Measurements from ENCODE around the gene CPM. TPM values are rescaled to one million over a fixed set of nuclear protein-coding genes. Genes with fewer than 3 reads are reported as not detected.

CPM gene
- total RNA-seq, 2 experiments from 2014 or later = 5.8 to 8.0 TPM

GRCh38 chr12:68884251-68884650, 48.7 kb downstream of the CPM start:
- Mint-ChIP-seq H3K4me1 (peaks cover 5% of the 10 kb centered on the region), H3K27me3 (peaks cover 3% of the 10 kb centered on the region), H3K36me3 (peaks cover 1% of the 10 kb centered on the region), H3K4me3 (no peak overlapping the region), H3K27ac (no peak overlapping the region), H3K9me3 (no peaks in the 10 kb centered on the region)
- no peak for DNase-seq

GRCh38 chr12:68883151-68883550, 49.8 kb downstream of the CPM start:
- Mint-ChIP-seq H3K4me3 (no peak overlapping the region), H3K27me3 (peaks cover 3% of the 10 kb centered on the region), H3K36me3 (peaks cover 1% of the 10 kb centered on the region), H3K4me1 (peaks cover 1% of the 10 kb centered on the region), H3K9me3 (peaks cover 5% of the 10 kb centered on the region), H3K27ac (no peak overlapping the region)
- no peak for DNase-seq

DNA sequence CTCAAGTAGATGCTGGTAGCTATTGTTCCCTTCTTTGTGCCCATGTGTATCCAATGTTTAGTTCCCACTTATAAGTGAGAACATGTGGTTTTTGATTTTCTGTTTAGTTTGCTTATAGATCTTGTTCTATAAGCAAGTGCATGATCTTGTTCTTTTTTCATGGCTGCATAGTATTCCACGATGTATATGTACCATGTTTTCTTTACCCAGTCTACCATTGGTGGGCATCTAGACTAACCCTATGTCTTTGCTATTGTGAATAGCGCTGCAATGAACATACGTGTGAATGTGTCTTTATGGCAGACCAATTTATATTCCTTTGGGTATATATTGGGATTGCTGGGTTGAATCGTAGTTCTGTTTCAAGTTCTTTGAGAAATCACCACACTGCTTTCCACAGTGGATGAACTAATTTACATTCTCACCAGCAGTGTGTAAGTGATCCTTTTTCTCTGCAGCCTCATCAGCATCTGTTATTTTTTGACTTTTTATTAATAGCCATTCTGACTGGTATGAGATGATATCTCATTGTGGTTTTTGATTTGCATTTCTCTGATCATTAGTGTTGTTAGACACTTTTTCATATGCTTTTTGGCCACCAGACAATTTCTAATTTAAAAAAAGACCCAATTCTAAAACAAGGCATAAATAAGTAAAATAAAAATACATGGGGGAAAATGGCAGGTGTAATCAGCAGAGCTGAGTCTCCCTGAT, 50.6 kb downstream of the CPM start:
- Mint-ChIP-seq H3K27ac (no peak overlapping the region), H3K36me3 (peaks cover 1% of the 10 kb centered on the region), H3K4me1 (no peaks in the 10 kb centered on the region), H3K27me3 (peaks cover 3% of the 10 kb centered on the region), H3K4me3 (no peak overlapping the region), H3K9me3 (peaks cover 5% of the 10 kb centered on the region)
- DNase-seq = no peak

DNA sequence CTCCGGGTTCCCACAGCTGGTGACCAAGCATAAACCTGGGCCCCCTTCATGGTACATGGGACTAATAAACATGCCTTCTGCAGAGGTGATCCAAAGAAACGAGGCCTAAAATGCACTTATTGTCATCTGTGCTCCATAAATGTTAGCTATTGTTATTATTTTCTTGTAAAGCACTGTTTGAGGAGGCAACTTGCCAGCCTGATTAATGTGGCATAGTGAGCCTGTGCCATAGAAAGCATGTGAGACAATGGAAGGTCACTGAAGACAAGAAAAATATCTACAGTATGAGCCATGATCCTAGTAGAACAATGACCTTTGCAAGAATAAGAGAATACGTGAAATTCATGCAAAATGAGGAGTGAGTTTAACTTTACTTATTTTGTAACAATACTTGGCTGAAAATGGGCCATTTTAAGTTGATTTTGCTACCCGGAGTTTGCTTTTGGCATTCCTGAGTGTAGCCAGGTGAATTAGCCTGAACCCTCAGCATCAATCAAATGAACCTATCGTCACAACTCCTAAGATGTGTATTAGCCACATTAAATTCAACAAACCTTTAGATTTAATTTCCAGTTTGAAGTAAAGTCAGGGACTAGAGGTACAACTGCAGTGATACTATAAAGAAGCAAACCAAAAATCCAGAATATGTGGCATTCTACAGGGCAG, 52.2 kb downstream of the CPM start:
- Mint-ChIP-seq H3K36me3 (peaks cover 1% of the 10 kb centered on the region), H3K27me3 (peaks cover 3% of the 10 kb centered on the region)

GRCh38 chr12:68878846-68879245, 54.1 kb downstream of the CPM start:
- H3K27me3 Mint-ChIP-seq = no peaks in the 10 kb centered on the region
- H3K27ac Mint-ChIP-seq = no peak overlapping the region
- H3K9me3 Mint-ChIP-seq = peaks cover 5% of the 10 kb centered on the region
- H3K4me1 Mint-ChIP-seq = no peaks in the 10 kb centered on the region
- H3K4me3 Mint-ChIP-seq = no peak overlapping the region
- H3K36me3 Mint-ChIP-seq = peaks cover 1% of the 10 kb centered on the region
- no peak for DNase-seq

More for the DNA sequence above, 52.2 kb downstream of the CPM start:
- no peaks in the 10 kb centered on the region for H3K4me1 Mint-ChIP-seq
- no peak for DNase-seq
- peaks cover 5% of the 10 kb centered on the region for H3K9me3 Mint-ChIP-seq
- no peak overlapping the region for H3K4me3 Mint-ChIP-seq
- no peak overlapping the region for H3K27ac Mint-ChIP-seq

GRCh38 chr12:68878283-68878682, 54.7 kb downstream of the CPM start:
- no peak overlapping the region for H3K27ac Mint-ChIP-seq
- DNase-seq = no peak
- H3K9me3 Mint-ChIP-seq = peaks cover 5% of the 10 kb centered on the region
- no peaks in the 10 kb centered on the region for H3K27me3 Mint-ChIP-seq
- no peak overlapping the region for H3K4me3 Mint-ChIP-seq
- H3K36me3 Mint-ChIP-seq = peaks cover 1% of the 10 kb centered on the region
- H3K4me1 Mint-ChIP-seq = no peaks in the 10 kb centered on the region

DNA sequence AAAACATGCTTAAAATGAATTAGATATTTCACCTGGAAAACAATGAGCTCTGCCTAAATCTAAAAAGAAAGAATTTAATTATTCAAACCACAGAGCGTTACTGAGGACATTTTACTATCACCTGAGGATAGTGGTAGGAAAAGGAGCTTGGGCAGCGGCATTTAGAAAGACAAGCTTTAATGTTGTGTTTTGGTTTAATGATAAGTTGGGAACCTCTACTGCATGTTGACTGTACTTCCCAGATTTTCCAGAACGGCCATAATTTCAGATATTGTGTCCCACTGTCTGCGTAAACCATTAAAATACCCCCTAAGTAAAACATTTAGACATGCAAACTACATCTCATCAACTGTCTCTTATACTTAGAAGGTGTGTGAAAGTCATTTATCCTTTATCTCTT, 55.4 kb downstream of the CPM start:
- Mint-ChIP-seq H3K9me3 (peaks cover 5% of the 10 kb centered on the region), H3K36me3 (peaks cover under 1% of the 10 kb centered on the region), H3K4me3 (no peak overlapping the region), H3K27me3 (no peaks in the 10 kb centered on the region), H3K4me1 (no peaks in the 10 kb centered on the region), H3K27ac (no peak overlapping the region)
- no peak for DNase-seq

DNA sequence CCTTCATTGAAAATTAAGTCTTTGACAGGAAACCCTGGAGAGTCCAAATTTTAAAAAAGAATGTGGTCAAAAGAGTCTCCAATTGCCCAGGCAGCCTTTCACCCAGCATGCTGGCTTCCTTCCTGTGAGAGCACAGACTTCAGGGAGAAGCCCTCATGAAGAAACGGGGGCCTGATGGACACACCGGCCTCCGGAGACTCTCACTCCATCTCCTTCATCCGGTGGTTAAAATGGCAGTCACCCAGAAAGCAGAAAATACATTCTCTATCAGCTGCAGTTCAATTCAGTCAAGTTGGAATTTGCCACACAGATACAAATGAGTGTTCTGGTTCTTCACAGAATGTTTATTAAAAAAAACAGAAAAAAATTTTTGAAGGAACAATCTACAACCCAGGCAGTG, 56.5 kb downstream of the CPM start:
- no peaks in the 10 kb centered on the region for H3K36me3 Mint-ChIP-seq

GRCh38 chr12:68873316-68873715, 59.7 kb downstream of the CPM start:
- no peak overlapping the region for H3K4me3 Mint-ChIP-seq
- peaks cover 3% of the 10 kb centered on the region for H3K27me3 Mint-ChIP-seq
- H3K4me1 Mint-ChIP-seq = no peaks in the 10 kb centered on the region
- H3K27ac Mint-ChIP-seq = no peak overlapping the region
- no peak for DNase-seq
- no peaks in the 10 kb centered on the region for H3K36me3 Mint-ChIP-seq
- peaks cover under 1% of the 10 kb centered on the region for H3K9me3 Mint-ChIP-seq

More for the DNA sequence above, 56.5 kb downstream of the CPM start:
- Mint-ChIP-seq H3K27ac (no peak overlapping the region), H3K4me1 (no peaks in the 10 kb centered on the region), H3K4me3 (no peak overlapping the region), H3K9me3 (peaks cover 5% of the 10 kb centered on the region), H3K27me3 (peaks cover 3% of the 10 kb centered on the region)
- DNase-seq = no peak

DNA sequence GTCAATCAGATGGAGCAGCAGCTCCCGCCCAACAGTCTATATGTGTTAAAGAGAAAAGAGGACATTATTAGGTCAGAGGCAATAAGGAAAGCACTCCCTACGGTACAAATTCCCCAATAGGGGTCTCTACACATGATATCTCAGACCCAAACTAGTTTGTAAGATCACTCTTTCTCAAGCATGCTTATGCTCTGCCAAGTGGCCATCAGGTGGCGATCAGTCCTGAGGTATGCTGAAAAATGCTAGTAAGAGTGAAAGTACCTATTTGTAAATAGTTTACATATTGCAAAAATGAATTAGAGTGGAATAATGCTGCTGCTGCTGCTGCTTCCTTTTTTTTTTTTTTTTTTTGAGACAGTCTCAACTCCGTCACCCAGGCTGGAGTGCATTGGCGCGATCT, 61.0 kb downstream of the CPM start:
- Mint-ChIP-seq H3K36me3 (no peaks in the 10 kb centered on the region), H3K27ac (no peak overlapping the region), H3K4me1 (no peaks in the 10 kb centered on the region), H3K9me3 (no peaks in the 10 kb centered on the region), H3K27me3 (peaks cover 3% of the 10 kb centered on the region), H3K4me3 (no peak overlapping the region)
- DNase-seq = no peak

DNA sequence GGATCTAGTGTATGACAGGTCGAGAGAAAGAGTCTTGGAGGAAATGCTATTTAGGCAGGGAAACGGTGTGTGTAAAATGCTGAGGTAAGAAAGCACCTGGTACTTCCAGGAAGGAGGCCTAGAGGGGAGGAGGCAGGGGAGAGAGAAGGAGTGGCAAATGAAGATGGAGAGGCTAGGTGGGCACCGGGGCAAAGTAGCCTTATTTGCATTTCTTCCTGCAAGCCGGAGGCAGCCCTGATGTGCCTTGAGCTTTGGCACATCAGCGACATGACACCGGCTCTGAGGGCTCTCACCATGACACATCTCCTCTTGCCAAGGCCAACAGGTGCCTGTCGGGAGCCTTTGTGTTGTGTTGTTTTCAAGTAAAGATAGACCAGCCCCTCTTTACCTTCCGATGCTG, 61.6 kb downstream of the CPM start:
- no peaks in the 10 kb centered on the region for H3K4me1 Mint-ChIP-seq
- no peak for DNase-seq
- H3K4me3 Mint-ChIP-seq = no peak overlapping the region
- no peaks in the 10 kb centered on the region for H3K9me3 Mint-ChIP-seq
- no peaks in the 10 kb centered on the region for H3K36me3 Mint-ChIP-seq
- H3K27ac Mint-ChIP-seq = no peak overlapping the region
- peaks cover 3% of the 10 kb centered on the region for H3K27me3 Mint-ChIP-seq

GRCh38 chr12:68870443-68870842, 62.5 kb downstream of the CPM start:
- Mint-ChIP-seq H3K27me3 (peaks cover 3% of the 10 kb centered on the region), H3K9me3 (no peaks in the 10 kb centered on the region), H3K4me3 (no peak overlapping the region), H3K4me1 (no peaks in the 10 kb centered on the region), H3K27ac (no peak overlapping the region), H3K36me3 (no peaks in the 10 kb centered on the region)
- DNase-seq = no peak

DNA sequence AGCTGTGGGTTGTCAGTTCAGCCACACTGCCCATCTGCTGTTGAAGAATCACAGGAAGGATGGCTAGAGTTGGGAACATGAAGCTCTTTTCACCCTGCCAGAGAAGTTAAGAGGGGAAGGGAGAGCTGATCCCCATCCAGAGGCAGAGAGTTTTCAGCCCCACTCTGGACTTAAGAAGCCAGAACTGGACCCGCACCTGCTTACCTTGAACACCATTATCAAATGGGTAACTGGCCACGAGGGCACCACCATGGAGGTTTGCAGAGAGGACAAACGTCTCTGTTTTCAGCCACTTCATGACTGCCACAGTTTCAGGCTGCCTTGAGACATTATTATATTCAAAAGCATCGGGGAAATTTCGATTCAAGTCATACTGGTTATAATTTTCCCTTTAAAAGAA, 63.0 kb downstream of the CPM start:
- no peaks in the 10 kb centered on the region for H3K4me1 Mint-ChIP-seq
- no peaks in the 10 kb centered on the region for H3K36me3 Mint-ChIP-seq
- no peak overlapping the region for H3K4me3 Mint-ChIP-seq
- H3K27me3 Mint-ChIP-seq = peaks cover 3% of the 10 kb centered on the region
- no peak for DNase-seq
- no peak overlapping the region for H3K27ac Mint-ChIP-seq
- no peaks in the 10 kb centered on the region for H3K9me3 Mint-ChIP-seq

- Mint-ChIP-seq H3K4me1 (no peaks in the 10 kb centered on the region), H3K27ac (no peak overlapping the region), H3K9me3 (no peaks in the 10 kb centered on the region), H3K4me3 (no peak overlapping the region), H3K36me3 (no peaks in the 10 kb centered on the region), H3K27me3 (peaks cover 3% of the 10 kb centered on the region)
- no peak for DNase-seq
Measured at GRCh38 chr12:68868043-68868790, 64.8 kb downstream of the CPM start.

GRCh38 chr12:68867606-68868005, 65.4 kb downstream of the CPM start:
- no peaks in the 10 kb centered on the region for H3K36me3 Mint-ChIP-seq
- no peak overlapping the region for H3K27ac Mint-ChIP-seq
- H3K9me3 Mint-ChIP-seq = no peaks in the 10 kb centered on the region
- H3K4me1 Mint-ChIP-seq = no peaks in the 10 kb centered on the region
- DNase-seq = no peak
- H3K27me3 Mint-ChIP-seq = peaks cover 3% of the 10 kb centered on the region
- no peak overlapping the region for H3K4me3 Mint-ChIP-seq
